ENCODE results near the gene DDX54. TPM values are rescaled to one million over a fixed set of nuclear protein-coding genes. Genes with fewer than 3 reads are reported as not detected.

Gene DDX54
- total RNA-seq, 1 experiment from 2014 or later, result 151 TPM

DNA sequence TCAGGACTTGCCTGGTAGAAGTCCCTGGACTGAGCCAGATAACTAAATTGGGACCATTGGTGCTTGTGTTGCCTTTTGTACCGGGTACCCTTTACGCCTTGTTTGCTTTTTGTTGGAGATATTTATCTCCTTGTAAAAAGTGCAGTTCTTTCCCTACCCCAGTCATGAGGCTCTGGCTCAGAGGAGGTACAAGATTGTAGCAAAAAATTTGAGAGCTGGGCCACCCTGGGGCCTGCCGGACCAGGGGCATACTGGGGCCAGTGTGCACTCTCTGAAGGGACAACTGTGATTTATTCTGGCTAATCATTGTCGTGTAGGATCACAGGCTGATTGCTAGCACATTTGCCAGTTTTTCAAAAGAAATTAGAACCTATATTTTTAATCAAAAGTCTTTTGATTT, 49.2 kb upstream of the DDX54 start (continued):
- no peak for TF ChIP-seq GTF2I (CRISPR knock-in tag; conservative IDR thresholded peaks at IDR 0.05)

DNA sequence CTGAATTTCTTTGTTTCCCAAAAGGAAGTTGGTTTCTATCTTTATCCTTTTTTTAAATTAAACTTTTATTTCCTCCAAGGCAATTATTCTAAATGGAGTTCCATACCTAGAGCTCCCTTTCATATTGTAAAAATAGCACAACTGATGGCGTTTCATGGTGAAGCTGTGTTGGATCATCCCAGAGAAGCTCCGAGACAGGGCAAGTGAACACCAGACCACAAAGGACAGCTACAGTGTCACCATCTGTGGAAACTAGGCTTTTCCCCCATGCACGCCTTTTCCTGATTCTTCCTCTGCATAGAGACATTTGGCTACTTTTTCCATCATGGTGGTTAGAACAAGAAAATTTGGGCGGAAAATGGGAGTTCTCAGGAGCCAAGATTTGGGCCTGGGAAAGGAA, 48.7 kb upstream of the DDX54 start:
- H3K4me1 Mint-ChIP-seq, result peaks cover 34% of the 10 kb centered on the region
- H3K36me3 Mint-ChIP-seq, result peaks cover 39% of the 10 kb centered on the region
- DNase-seq (ENCODE audit: low spot score), result no peak
- H3K27me3 Mint-ChIP-seq (ENCODE audit: low read depth), result no peaks in the 10 kb centered on the region
- H3K27ac Mint-ChIP-seq, result peak overlapping the region; percentile 83
- no peak for ATAC-seq
- POLR2A ChIA-PET, result no interaction called here
- TF ChIP-seq SMAD3 (CRISPR knock-in tag; IDR thresholded peaks at IDR 0.05; ENCODE audit: borderline replicate concordance) (no peak), JAZF1 (CRISPR knock-in tag; IDR thresholded peaks at IDR 0.05) (no peak), NR3C1 (CRISPR knock-in tag; conservative IDR thresholded peaks at IDR 0.05; ENCODE audit: low read depth) (no peak), MXD4 (CRISPR knock-in tag; IDR thresholded peaks at IDR 0.05; ENCODE audit: borderline replicate concordance) (no peak), RELA (CRISPR knock-in tag; IDR thresholded peaks at IDR 0.05; ENCODE audit: borderline replicate concordance) (no peak), ELF4 (CRISPR knock-in tag; IDR thresholded peaks at IDR 0.05; ENCODE audit: low read depth) (no peak), PRRX2 (CRISPR knock-in tag; IDR thresholded peaks at IDR 0.05) (no peak), GTF2I (CRISPR knock-in tag; conservative IDR thresholded peaks at IDR 0.05) (no peak)
- no peaks in the 10 kb centered on the region for H3K9me3 Mint-ChIP-seq
- CTCF ChIA-PET, result interaction anchor here (1.2 to 1.5 kb wide), 4 partner anchors 30 to 192 kb away, joined by 3 read pairs; partner anchors contain the start of gene SLC8B1
- H3K4me3 Mint-ChIP-seq, result no peak overlapping the region

- peak overlapping the region; percentile 96 for H3K27ac Mint-ChIP-seq
- H3K4me1 Mint-ChIP-seq, result peaks cover 34% of the 10 kb centered on the region
- ATAC-seq, result peak; percentile 93
- ChIA-PET CTCF (interaction anchor here (0.8 to 1.5 kb wide), 8 partner anchors 11 to 240 kb away, joined by 3 to 12 read pairs (median 3); partner anchors contain the start of genes SLC8B1 and TPCN1), POLR2A (interaction anchor here (1.0 to 1.5 kb wide), 2 partner anchors 11 to 12 kb away, joined by 4 to 5 read pairs; partner anchors contain the start of gene TPCN1)
- DNase-seq (ENCODE audit: low spot score), result peak; percentile 82
- no peaks in the 10 kb centered on the region for H3K27me3 Mint-ChIP-seq (ENCODE audit: low read depth)
- peaks cover 35% of the 10 kb centered on the region for H3K36me3 Mint-ChIP-seq
- peak overlapping the region; percentile 57 for H3K4me3 Mint-ChIP-seq
- H3K9me3 Mint-ChIP-seq, result no peaks in the 10 kb centered on the region
- no peak for TF ChIP-seq TEAD4 (CRISPR knock-in tag; IDR thresholded peaks at IDR 0.05)
- no peak for TF ChIP-seq SMAD3 (CRISPR knock-in tag; IDR thresholded peaks at IDR 0.05; ENCODE audit: borderline replicate concordance)
- TF ChIP-seq ETV6 (CRISPR knock-in tag; IDR thresholded peaks at IDR 0.05), result no peak; the same call in 1 of the 2 replicates
- TF ChIP-seq JUN (CRISPR knock-in tag; IDR thresholded peaks at IDR 0.05), result no peak
- TF ChIP-seq PRRX2 (CRISPR knock-in tag; IDR thresholded peaks at IDR 0.05), result no peak
- TF ChIP-seq JAZF1 (CRISPR knock-in tag; IDR thresholded peaks at IDR 0.05), result no peak
- TF ChIP-seq, protein P1, sequence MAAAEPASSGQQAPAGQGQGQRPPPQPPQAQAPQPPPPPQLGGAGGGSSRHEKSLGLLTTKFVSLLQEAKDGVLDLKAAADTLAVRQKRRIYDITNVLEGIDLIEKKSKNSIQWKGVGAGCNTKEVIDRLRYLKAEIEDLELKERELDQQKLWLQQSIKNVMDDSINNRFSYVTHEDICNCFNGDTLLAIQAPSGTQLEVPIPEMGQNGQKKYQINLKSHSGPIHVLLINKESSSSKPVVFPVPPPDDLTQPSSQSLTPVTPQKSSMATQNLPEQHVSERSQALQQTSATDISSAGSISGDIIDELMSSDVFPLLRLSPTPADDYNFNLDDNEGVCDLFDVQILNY (CRISPR knock-in tag; IDR thresholded peaks at IDR 0.05), result no peak
- TF ChIP-seq, protein P2, sequence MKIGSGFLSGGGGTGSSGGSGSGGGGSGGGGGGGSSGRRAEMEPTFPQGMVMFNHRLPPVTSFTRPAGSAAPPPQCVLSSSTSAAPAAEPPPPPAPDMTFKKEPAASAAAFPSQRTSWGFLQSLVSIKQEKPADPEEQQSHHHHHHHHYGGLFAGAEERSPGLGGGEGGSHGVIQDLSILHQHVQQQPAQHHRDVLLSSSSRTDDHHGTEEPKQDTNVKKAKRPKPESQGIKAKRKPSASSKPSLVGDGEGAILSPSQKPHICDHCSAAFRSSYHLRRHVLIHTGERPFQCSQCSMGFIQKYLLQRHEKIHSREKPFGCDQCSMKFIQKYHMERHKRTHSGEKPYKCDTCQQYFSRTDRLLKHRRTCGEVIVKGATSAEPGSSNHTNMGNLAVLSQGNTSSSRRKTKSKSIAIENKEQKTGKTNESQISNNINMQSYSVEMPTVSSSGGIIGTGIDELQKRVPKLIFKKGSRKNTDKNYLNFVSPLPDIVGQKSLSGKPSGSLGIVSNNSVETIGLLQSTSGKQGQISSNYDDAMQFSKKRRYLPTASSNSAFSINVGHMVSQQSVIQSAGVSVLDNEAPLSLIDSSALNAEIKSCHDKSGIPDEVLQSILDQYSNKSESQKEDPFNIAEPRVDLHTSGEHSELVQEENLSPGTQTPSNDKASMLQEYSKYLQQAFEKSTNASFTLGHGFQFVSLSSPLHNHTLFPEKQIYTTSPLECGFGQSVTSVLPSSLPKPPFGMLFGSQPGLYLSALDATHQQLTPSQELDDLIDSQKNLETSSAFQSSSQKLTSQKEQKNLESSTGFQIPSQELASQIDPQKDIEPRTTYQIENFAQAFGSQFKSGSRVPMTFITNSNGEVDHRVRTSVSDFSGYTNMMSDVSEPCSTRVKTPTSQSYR (CRISPR knock-in tag; IDR thresholded peaks at IDR 0.05), result no peak
- 0 out of 2 replicates have a peak, but pooled peaks have one; percentile 53 for TF ChIP-seq SP1 (CRISPR knock-in tag; conservative IDR thresholded peaks at IDR 0.05)
- TF ChIP-seq MYBL2 (CRISPR knock-in tag; IDR thresholded peaks at IDR 0.05), result no peak
- no peak for TF ChIP-seq USF2 (CRISPR knock-in tag; IDR thresholded peaks at IDR 0.05)
- no peak for TF ChIP-seq TP53 (CRISPR knock-in tag; IDR thresholded peaks at IDR 0.05)
- no peak for TF ChIP-seq ARID4B (CRISPR knock-in tag; IDR thresholded peaks at IDR 0.05; ENCODE audit: borderline replicate concordance)
- TF ChIP-seq ESRRA (CRISPR knock-in tag; IDR thresholded peaks at IDR 0.05; ENCODE audit: borderline replicate concordance), result no peak
- no peak for TF ChIP-seq CREB1 (CRISPR knock-in tag; IDR thresholded peaks at IDR 0.05)
- TF ChIP-seq, protein P3, sequence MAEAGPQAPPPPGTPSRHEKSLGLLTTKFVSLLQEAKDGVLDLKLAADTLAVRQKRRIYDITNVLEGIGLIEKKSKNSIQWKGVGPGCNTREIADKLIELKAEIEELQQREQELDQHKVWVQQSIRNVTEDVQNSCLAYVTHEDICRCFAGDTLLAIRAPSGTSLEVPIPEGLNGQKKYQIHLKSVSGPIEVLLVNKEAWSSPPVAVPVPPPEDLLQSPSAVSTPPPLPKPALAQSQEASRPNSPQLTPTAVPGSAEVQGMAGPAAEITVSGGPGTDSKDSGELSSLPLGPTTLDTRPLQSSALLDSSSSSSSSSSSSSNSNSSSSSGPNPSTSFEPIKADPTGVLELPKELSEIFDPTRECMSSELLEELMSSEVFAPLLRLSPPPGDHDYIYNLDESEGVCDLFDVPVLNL (CRISPR knock-in tag; IDR thresholded peaks at IDR 0.05; ENCODE audit: borderline replicate concordance, low read depth), result no peak
- peak; percentile 62 for TF ChIP-seq MAX (CRISPR knock-in tag; IDR thresholded peaks at IDR 0.05)
Measured at GRCh38 chr12:113232840-113233585, 47.7 kb upstream of the DDX54 start.

Data from WTC11 (cell line).